Stimulated activated naive CD4-positive, alpha-beta T cell (primary cell): Measurements from ENCODE around the gene MACF1.
"Not testable (repeated sequence)": the region's sequence is repeated elsewhere in the genome, so short reads cannot be mapped to it uniquely, and the experiment has no call there.

Source experiments
- DNase-seq, 6 experiments: peaks; one replicate each; lab custom pipeline; 2025; lab: John Stamatoyannopoulos, UW

The MACF1 gene

GRCh38 chr1:39514710-39515124 is 310.2 kb downstream of the MACF1 start:
- DNase-seq = not testable (repeated sequence)

- DNase-seq = not testable (repeated sequence)
Measured at GRCh38 chr1:39515131-39516086, 310.9 kb downstream of the MACF1 start.

GRCh38 chr1:39516841-39517240 is 312.3 kb downstream of the MACF1 start:
- not testable (repeated sequence) for DNase-seq

- DNase-seq = not testable (repeated sequence)
Measured at GRCh38 chr1:39517936-39518335, 313.4 kb downstream of the MACF1 start.

GRCh38 chr1:39519376-39519775 is 314.9 kb downstream of the MACF1 start:
- not testable (repeated sequence) for DNase-seq

GRCh38 chr1:39522221-39522620 is 317.7 kb downstream of the MACF1 start:
- not testable (repeated sequence) for DNase-seq

GRCh38 chr1:39522661-39523567 is 318.4 kb downstream of the MACF1 start:
- DNase-seq = no peak

GRCh38 chr1:39524171-39524570 is 319.7 kb downstream of the MACF1 start:
- no peak for DNase-seq

- no peak for DNase-seq
Measured at GRCh38 chr1:39524591-39525365, 320.3 kb downstream of the MACF1 start.

GRCh38 chr1:39525366-39526165 is 321.1 kb downstream of the MACF1 start:
- DNase-seq = no peak

GRCh38 chr1:39526466-39527189 is 322.1 kb downstream of the MACF1 start:
- DNase-seq = no peak

- not testable (repeated sequence) for DNase-seq
Measured at GRCh38 chr1:39527190-39527579, 322.7 kb downstream of the MACF1 start.

GRCh38 chr1:39528082-39528481 is 323.6 kb downstream of the MACF1 start:
- no peak for DNase-seq

GRCh38 chr1:39529901-39530535 is 325.5 kb downstream of the MACF1 start:
- no peak for DNase-seq

- no peak for DNase-seq
Measured at GRCh38 chr1:39531526-39531925, 327.0 kb downstream of the MACF1 start.

GRCh38 chr1:39533442-39533841 is 328.9 kb downstream of the MACF1 start:
- no peak for DNase-seq
